Caco-2 (cell line): Measurements from ENCODE around the gene NTNG1. TPM values are rescaled to one million over a fixed set of nuclear protein-coding genes. Genes with fewer than 3 reads are reported as not detected.

Source experiments
- BruUV-seq: library from RNA; stranded (reverse); fragments of 400-500 nt; replicated peaks from 2 replicates; lab custom pipeline; 2021; lab: Mats Ljungman, UMichigan
- CTCF ChIA-PET: fragments of 300-600 bp; sonication (Branson Sonifier 250); formaldehyde crosslinking; loops from one replicate; lab custom pipeline; 2022; ENCODE audit warnings: antibody characterized with exemption; lab: Charles Lee
- POLR2A ChIA-PET: fragments of 300-600 bp; sonication (Branson Sonifier 250); formaldehyde crosslinking; loops from one replicate; lab custom pipeline; 2022; ENCODE audit warnings: antibody characterized with exemption; lab: Charles Lee
- DNase-seq, 2 experiments: peaks; one replicate each; pipeline versions ENCODE4 v3.0.0 to v3.0.0-alpha.2; 2020 to 2022
- H3K27me3 ChIP-seq: replicated peaks from 2 replicates; pipeline ENCODE4 v1.6.0; 2011; ENCODE audit warnings: low read length; ENCODE audit not compliant: control insufficient read depth, insufficient read depth
- H3K36me3 ChIP-seq: 2 replicates; pipeline ENCODE4 v1.5.1; 2011; ENCODE audit warnings: low read length; ENCODE audit not compliant: control insufficient read depth, insufficient read depth
- H3K4me1 ChIP-seq: fragments of 250-450 bp; sonication (Bioruptor Pico); 2 replicates; pipeline ENCODE4 v1.5.1; 2020; ENCODE audit warnings: mild to moderate bottlenecking
- H3K4me3 ChIP-seq: 2 replicates; pipeline ENCODE4 v1.5.1; 2011; ENCODE audit warnings: low read depth, mild to moderate bottlenecking, control low read depth, low read length
- H3K9me3 ChIP-seq: fragments of 250-450 bp; sonication (Bioruptor Pico); 2 replicates; pipeline ENCODE4 v1.5.1; 2020; ENCODE audit warnings: mild to moderate bottlenecking, moderate library complexity
- H3K27ac Mint-ChIP-seq: one replicate; pipeline ENCODE4 v1.8.0; 2022; ENCODE audit warnings: mixed read lengths; ENCODE audit not compliant: unreplicated experiment
- H3K27me3 Mint-ChIP-seq: one replicate; pipeline ENCODE4 v1.8.0; 2022; ENCODE audit warnings: mixed read lengths; ENCODE audit not compliant: insufficient read depth, unreplicated experiment
- H3K36me3 Mint-ChIP-seq: one replicate; pipeline ENCODE4 v1.8.0; 2022; ENCODE audit warnings: mild to moderate bottlenecking, mixed read lengths; ENCODE audit not compliant: insufficient read depth, unreplicated experiment
- H3K4me1 Mint-ChIP-seq: one replicate; pipeline ENCODE4 v1.8.0; 2022; ENCODE audit warnings: low read depth, mixed read lengths; ENCODE audit not compliant: unreplicated experiment
- H3K4me3 Mint-ChIP-seq: one replicate; pipeline ENCODE4 v1.8.0; 2022; ENCODE audit warnings: mild to moderate bottlenecking, moderate library complexity, mixed read lengths; ENCODE audit not compliant: unreplicated experiment
- H3K9me3 Mint-ChIP-seq: one replicate; pipeline ENCODE4 v1.8.0; 2022; ENCODE audit warnings: mixed read lengths; ENCODE audit not compliant: unreplicated experiment
- intact Hi-C: fragments of 100-400 bp; cut with micrococcal nuclease; formaldehyde crosslinking; loops from one replicate; pipeline ENCODE4 v1.10.0; 2022; ENCODE audit not compliant: unreplicated experiment
- total RNA-seq: library from RNA; stranded (reverse); gene quantifications from 2 replicates; pipeline ENCODE4 v1.2.3, GENCODE V29; 2022
- TF ChIP-seq, protein P1 (sequence below), 2 experiments: fragments of 200-600 bp in 1 of 2; IDR thresholded peaks; 1 replicate in 1 of 2; 2 replicates in 1 of 2; pipeline versions ENCODE4 v1.5.1 to v1.8.0; 2011 to 2022; ENCODE audit warnings: antibody characterized with exemption in 1 of 2, control low read depth in 1 of 2, inconsistent platforms in 1 of 2, low read depth in 1 of 2, low read length in 1 of 2, mild to moderate bottlenecking in 1 of 2, moderate library complexity in 1 of 2; ENCODE audit not compliant: insufficient read depth in 1 of 2, severe bottlenecking in 1 of 2, unreplicated experiment in 1 of 2

NTNG1 gene
- total RNA-seq, 1 experiment from 2014 or later, result not detected

DNA sequence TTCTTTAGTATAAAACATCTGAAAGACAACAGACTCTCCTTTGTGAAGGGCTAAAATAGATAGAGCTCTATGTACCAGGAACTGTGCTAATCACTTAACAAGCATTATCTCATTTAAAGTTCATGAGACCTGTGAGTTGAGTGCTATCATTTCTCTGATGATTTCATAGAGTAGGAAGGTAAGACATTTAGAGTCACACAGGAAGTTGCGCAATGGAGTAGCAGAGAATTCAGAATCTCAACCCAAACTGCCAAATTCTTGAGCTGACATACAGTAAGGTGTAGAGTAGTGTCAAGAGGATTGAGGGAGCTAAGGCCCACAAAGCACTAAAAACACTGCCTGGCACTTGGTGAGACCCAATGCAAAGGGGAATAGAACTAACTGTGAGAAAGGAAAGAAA is 384.3 kb downstream of the NTNG1 start:
- Mint-ChIP-seq H3K9me3 (peaks cover under 1% of the 10 kb centered on the region), H3K36me3 (no peaks in the 10 kb centered on the region), H3K27ac (no peak overlapping the region), H3K27me3 (peaks cover 4% of the 10 kb centered on the region), H3K4me3 (no peak overlapping the region), H3K4me1 (no peaks in the 10 kb centered on the region)
- H3K36me3 ChIP-seq, result no peaks in the 10 kb centered on the region
- no peaks in the 10 kb centered on the region for H3K4me1 ChIP-seq
- H3K27me3 ChIP-seq, result no peaks in the 10 kb centered on the region
- intact Hi-C loops, result no loop called here
- H3K9me3 ChIP-seq, result no peaks in the 10 kb centered on the region
- TF ChIP-seq, protein P1, sequence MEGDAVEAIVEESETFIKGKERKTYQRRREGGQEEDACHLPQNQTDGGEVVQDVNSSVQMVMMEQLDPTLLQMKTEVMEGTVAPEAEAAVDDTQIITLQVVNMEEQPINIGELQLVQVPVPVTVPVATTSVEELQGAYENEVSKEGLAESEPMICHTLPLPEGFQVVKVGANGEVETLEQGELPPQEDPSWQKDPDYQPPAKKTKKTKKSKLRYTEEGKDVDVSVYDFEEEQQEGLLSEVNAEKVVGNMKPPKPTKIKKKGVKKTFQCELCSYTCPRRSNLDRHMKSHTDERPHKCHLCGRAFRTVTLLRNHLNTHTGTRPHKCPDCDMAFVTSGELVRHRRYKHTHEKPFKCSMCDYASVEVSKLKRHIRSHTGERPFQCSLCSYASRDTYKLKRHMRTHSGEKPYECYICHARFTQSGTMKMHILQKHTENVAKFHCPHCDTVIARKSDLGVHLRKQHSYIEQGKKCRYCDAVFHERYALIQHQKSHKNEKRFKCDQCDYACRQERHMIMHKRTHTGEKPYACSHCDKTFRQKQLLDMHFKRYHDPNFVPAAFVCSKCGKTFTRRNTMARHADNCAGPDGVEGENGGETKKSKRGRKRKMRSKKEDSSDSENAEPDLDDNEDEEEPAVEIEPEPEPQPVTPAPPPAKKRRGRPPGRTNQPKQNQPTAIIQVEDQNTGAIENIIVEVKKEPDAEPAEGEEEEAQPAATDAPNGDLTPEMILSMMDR (IDR thresholded peaks at IDR 0.05; ENCODE audit: insufficient read depth in 1 of 2, low read depth in 1 of 2, low read length in 1 of 2, severe bottlenecking in 1 of 2, unreplicated experiment in 1 of 2), result no peak
- CTCF ChIA-PET, result no interaction called here
- POLR2A ChIA-PET, result no interaction called here
- no peak overlapping the region for H3K4me3 ChIP-seq
- no TSS peak for BruUV-seq
- no peak for DNase-seq

GRCh38 chr1:107525961-107526360 is 385.1 kb downstream of the NTNG1 start:
- BruUV-seq, result no TSS peak
- Mint-ChIP-seq H3K27me3 (peaks cover 4% of the 10 kb centered on the region), H3K4me1 (no peaks in the 10 kb centered on the region), H3K36me3 (no peaks in the 10 kb centered on the region), H3K9me3 (no peaks in the 10 kb centered on the region), H3K27ac (no peak overlapping the region), H3K4me3 (no peak overlapping the region)
- no peaks in the 10 kb centered on the region for H3K36me3 ChIP-seq
- TF ChIP-seq, protein P1 (IDR thresholded peaks at IDR 0.05; ENCODE audit: insufficient read depth in 1 of 2, low read depth in 1 of 2, low read length in 1 of 2, severe bottlenecking in 1 of 2, unreplicated experiment in 1 of 2), result no peak
- POLR2A ChIA-PET, result no interaction called here
- no peak for DNase-seq
- H3K27me3 ChIP-seq, result no peaks in the 10 kb centered on the region
- H3K9me3 ChIP-seq, result no peaks in the 10 kb centered on the region
- intact Hi-C loops, result no loop called here
- no peaks in the 10 kb centered on the region for H3K4me1 ChIP-seq
- CTCF ChIA-PET, result no interaction called here
- H3K4me3 ChIP-seq, result no peak overlapping the region

DNA sequence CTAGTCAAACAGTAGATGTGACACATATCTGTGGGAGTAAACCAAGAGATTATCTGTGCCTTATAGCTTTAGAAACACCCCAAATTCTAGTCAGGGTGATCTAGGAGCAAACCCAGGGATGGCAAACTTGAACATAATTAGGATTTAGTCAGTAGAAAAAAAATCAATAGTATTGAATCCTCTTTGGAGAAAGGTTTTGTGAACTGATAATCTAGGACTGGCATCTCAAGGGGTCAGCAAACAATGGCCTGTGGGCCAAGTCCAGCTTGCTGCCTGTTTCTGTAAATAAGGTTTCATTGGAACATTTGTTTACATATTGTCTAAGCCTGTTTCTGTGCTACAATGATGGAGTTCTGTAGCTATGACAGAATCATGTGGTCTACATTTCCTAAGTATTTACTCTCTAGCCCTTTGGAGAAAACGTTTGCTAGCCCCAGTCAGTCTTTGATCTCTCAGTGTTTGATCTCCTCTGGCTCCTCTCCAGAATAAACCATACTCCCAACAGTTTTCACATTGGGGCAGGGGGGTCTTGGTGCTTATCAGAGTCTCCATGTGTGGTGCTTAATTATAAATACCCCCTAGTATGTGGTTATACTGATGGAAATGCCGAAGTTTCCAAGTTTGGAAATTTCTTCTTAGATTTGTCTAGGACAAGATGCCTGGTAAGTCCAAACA is 385.8 kb downstream of the NTNG1 start:
- Histone ChIP-seq H3K4me3 (no peak overlapping the region), H3K27me3 (no peaks in the 10 kb centered on the region), H3K4me1 (no peaks in the 10 kb centered on the region), H3K9me3 (no peaks in the 10 kb centered on the region), H3K36me3 (no peaks in the 10 kb centered on the region)
- Mint-ChIP-seq H3K36me3 (no peaks in the 10 kb centered on the region), H3K4me3 (no peak overlapping the region), H3K27me3 (peaks cover 4% of the 10 kb centered on the region), H3K4me1 (no peaks in the 10 kb centered on the region), H3K27ac (no peak overlapping the region), H3K9me3 (no peaks in the 10 kb centered on the region)
- TF ChIP-seq, protein P1 (IDR thresholded peaks at IDR 0.05; ENCODE audit: insufficient read depth in 1 of 2, low read depth in 1 of 2, low read length in 1 of 2, severe bottlenecking in 1 of 2, unreplicated experiment in 1 of 2), result no peak
- BruUV-seq, result no TSS peak
- no peak for DNase-seq
- POLR2A ChIA-PET, result no interaction called here
- intact Hi-C loops, result no loop called here
- CTCF ChIA-PET, result no interaction called here
